KMS-11 (cell line): ENCODE results near the gene TBC1D2.

ENCODE experiments used
- H2AFZ ChIP-seq: fragments of 200-600 bp; sonication (generic); 2 replicates; pipeline ENCODE4 v1.6.1; 2016; ENCODE audit warnings: antibody characterized with exemption, mixed run types, low read depth
- H3K27ac ChIP-seq: fragments of 200-600 bp; sonication (generic); 2 replicates; pipeline ENCODE4 v1.6.1; 2016; ENCODE audit warnings: mild to moderate bottlenecking, mixed run types
- H3K27me3 ChIP-seq: fragments of 200-600 bp; sonication (generic); 2 replicates; pipeline ENCODE4 v1.6.1; 2017; ENCODE audit warnings: mild to moderate bottlenecking, low read depth, mixed run types, moderate library complexity; ENCODE audit not compliant: insufficient read depth
- H3K36me3 ChIP-seq: fragments of 200-600 bp; sonication (generic); 2 replicates; pipeline ENCODE4 v1.6.1; 2017; ENCODE audit warnings: mild to moderate bottlenecking, mixed run types; ENCODE audit not compliant: insufficient read depth
- H3K4me1 ChIP-seq: fragments of 200-600 bp; sonication (generic); 2 replicates; pipeline ENCODE4 v1.6.1; 2016; ENCODE audit warnings: mild to moderate bottlenecking, low read depth, mixed run types; ENCODE audit not compliant: poor library complexity, severe bottlenecking
- H3K4me2 ChIP-seq: fragments of 200-600 bp; sonication (generic); 2 replicates; pipeline ENCODE4 v1.7.0; 2016; ENCODE audit warnings: mild to moderate bottlenecking, mixed run types
- H3K4me3 ChIP-seq: fragments of 200-600 bp; sonication (generic); IDR thresholded peaks from 2 replicates; pipeline ENCODE4 v1.6.1; 2017; ENCODE audit warnings: low read depth, low read length, mixed read lengths; ENCODE audit not compliant: insufficient read depth
- H3K79me2 ChIP-seq: fragments of 200-600 bp; sonication (generic); 2 replicates; pipeline ENCODE4 v1.6.1; 2016; ENCODE audit warnings: low read depth, mixed run types; ENCODE audit not compliant: insufficient read depth
- H3K9ac ChIP-seq: fragments of 200-600 bp; sonication (generic); 2 replicates; pipeline ENCODE4 v1.6.1; 2016; ENCODE audit warnings: mild to moderate bottlenecking, mixed run types
- H4K20me1 ChIP-seq: fragments of 200-600 bp; sonication (generic); 2 replicates; pipeline ENCODE4 v1.6.1; 2016; ENCODE audit warnings: mild to moderate bottlenecking, mixed run types; ENCODE audit not compliant: insufficient read depth
- TF ChIP-seq, protein P1 (sequence below): fragments of 200-600 bp; sonication (generic); conservative IDR thresholded peaks from 2 replicates; pipeline ENCODE4 v1.6.1; 2017; ENCODE audit warnings: low read depth, mild to moderate bottlenecking, antibody characterized with exemption, low read length, moderate library complexity, mixed read lengths

Gene TBC1D2

GRCh38 chr9:98161851-98162250 is 93.6 kb downstream of the TBC1D2 start:
- no peaks in the 10 kb centered on the region for H3K27me3 ChIP-seq
- H3K9ac ChIP-seq: no peak overlapping the region
- no peaks in the 10 kb centered on the region for H3K79me2 ChIP-seq
- H3K36me3 ChIP-seq: no peaks in the 10 kb centered on the region
- TF ChIP-seq, protein P1, sequence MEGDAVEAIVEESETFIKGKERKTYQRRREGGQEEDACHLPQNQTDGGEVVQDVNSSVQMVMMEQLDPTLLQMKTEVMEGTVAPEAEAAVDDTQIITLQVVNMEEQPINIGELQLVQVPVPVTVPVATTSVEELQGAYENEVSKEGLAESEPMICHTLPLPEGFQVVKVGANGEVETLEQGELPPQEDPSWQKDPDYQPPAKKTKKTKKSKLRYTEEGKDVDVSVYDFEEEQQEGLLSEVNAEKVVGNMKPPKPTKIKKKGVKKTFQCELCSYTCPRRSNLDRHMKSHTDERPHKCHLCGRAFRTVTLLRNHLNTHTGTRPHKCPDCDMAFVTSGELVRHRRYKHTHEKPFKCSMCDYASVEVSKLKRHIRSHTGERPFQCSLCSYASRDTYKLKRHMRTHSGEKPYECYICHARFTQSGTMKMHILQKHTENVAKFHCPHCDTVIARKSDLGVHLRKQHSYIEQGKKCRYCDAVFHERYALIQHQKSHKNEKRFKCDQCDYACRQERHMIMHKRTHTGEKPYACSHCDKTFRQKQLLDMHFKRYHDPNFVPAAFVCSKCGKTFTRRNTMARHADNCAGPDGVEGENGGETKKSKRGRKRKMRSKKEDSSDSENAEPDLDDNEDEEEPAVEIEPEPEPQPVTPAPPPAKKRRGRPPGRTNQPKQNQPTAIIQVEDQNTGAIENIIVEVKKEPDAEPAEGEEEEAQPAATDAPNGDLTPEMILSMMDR: no peak
- no peak overlapping the region for H3K4me2 ChIP-seq
- H4K20me1 ChIP-seq: no peaks in the 10 kb centered on the region
- no peak overlapping the region for H3K4me3 ChIP-seq
- H3K4me1 ChIP-seq: peaks cover 25% of the 10 kb centered on the region
- H3K27ac ChIP-seq: no peak overlapping the region
- H2AFZ ChIP-seq: no peak overlapping the region

- Histone ChIP-seq H3K9ac (no peak overlapping the region), H3K4me2 (no peak overlapping the region), H3K27me3 (no peaks in the 10 kb centered on the region), H3K79me2 (no peaks in the 10 kb centered on the region), H3K36me3 (no peaks in the 10 kb centered on the region), H3K4me1 (peaks cover 22% of the 10 kb centered on the region), H2AFZ (no peak overlapping the region), H3K4me3 (no peak overlapping the region), H4K20me1 (no peaks in the 10 kb centered on the region), H3K27ac (no peak overlapping the region)
- TF ChIP-seq, protein P1: no peak
Measured at GRCh38 chr9:98159790-98160189, 95.7 kb downstream of the TBC1D2 start.

DNA sequence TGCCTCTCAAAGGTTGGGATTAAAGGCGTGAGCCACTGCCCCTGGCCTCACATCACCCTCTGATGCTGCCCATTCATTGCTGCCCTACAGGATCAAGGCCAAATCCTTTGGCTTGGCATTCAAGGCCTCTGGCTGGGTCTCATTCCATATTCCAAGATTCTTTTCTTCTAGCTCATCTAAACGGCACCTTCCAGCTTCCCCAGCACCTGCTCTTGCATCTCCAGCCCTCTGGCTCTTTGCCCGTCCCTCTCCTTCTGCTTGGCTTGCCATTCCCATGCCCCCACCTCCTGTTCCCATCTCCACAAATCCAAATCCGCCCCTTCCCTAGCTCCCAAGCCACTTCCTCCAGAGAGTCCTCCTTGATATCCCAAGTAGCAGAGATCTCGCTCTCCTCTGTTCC is 96.1 kb downstream of the TBC1D2 start:
- no peak overlapping the region for H3K27ac ChIP-seq
- H2AFZ ChIP-seq: no peak overlapping the region
- no peaks in the 10 kb centered on the region for H3K36me3 ChIP-seq
- no peaks in the 10 kb centered on the region for H3K27me3 ChIP-seq
- H3K4me3 ChIP-seq: no peak overlapping the region
- H3K79me2 ChIP-seq: no peaks in the 10 kb centered on the region
- no peaks in the 10 kb centered on the region for H4K20me1 ChIP-seq
- TF ChIP-seq, protein P1: no peak
- H3K9ac ChIP-seq: no peak overlapping the region
- H3K4me2 ChIP-seq: no peak overlapping the region
- H3K4me1 ChIP-seq: peaks cover 17% of the 10 kb centered on the region

- Histone ChIP-seq H3K4me3 (no peak overlapping the region), H3K4me2 (no peak overlapping the region), H2AFZ (no peak overlapping the region), H3K79me2 (no peaks in the 10 kb centered on the region), H3K9ac (no peak overlapping the region), H3K36me3 (no peaks in the 10 kb centered on the region), H4K20me1 (no peaks in the 10 kb centered on the region), H3K27me3 (no peaks in the 10 kb centered on the region), H3K27ac (no peak overlapping the region), H3K4me1 (peaks cover 6% of the 10 kb centered on the region)
- TF ChIP-seq, protein P1: no peak
Measured at GRCh38 chr9:98158071-98158831, 97.2 kb downstream of the TBC1D2 start.
